Measurements from ENCODE around the gene DMP1.

GRCh38 chr4:87601361-87601760 is 48.7 kb upstream of the DMP1 start:
- no peak for TF ChIP-seq CTCF (conservative IDR thresholded peaks at IDR 0.05; ENCODE audit: low read length)
- no peak for TF ChIP-seq EZH2phosphoT487 (IDR thresholded peaks at IDR 0.05; ENCODE audit: borderline replicate concordance, low read depth, low read length)
